Measurements from ENCODE around the gene DFFB.

DFFB gene

DNA sequence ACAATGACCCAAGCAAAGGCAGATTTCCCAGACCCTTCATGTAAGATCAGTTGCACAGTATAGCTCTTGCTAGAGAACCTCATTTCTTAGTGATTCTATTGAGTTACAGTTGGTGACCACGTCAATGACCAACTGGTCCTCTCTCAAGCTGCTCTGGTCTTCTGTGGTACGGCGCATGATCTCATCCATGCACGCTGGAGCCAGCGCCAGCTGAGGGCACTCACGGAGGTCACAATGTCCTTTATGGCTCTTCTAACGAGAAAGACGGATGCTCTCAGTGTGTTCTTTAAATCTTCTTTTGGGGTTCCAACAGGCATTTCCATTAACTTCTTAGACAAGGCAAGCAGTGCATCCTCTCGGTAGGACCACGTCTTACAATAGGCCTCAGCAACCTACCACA lies 22.6 kb upstream of the DFFB start:
- DNase-seq: no peak

DNA sequence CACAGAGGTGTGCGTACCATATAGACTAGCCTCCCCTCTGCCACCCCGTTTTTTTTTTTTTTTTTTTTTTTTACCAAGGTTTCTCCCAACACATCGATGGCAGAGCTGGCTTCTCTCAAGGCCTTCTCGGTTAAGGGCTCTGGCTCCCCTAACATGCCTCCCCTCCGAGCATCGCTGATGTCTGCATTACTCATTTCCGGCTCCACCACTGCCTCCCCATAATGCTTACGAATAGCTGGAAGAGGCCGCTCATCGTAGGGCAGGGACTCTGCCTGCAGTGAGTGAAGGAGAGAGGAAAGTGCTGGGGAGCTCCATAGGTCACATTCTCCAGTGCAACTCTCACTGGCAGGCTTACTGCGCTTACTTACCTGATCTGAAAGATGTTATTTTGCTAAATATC lies 20.9 kb upstream of the DFFB start:
- DNase-seq: no peak

DNA sequence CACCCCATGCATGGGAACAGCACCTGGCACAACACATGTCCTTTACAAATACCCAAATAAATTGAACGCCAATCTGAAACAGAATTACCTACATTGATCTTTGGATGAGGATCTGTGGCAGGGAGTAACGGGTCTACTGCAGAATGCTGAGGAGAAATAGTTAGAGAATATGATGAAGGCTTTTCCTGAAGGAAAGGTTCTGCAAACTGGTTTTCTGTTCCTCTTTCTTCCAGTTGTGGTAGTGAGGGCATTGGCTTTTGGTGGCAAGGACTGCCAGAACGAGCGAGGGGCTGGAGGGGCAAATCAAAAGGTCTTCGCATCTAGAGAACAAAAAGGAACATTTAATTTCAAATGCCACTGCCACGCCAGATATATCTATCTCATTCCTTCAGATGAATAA lies 20.1 kb upstream of the DFFB start:
- DNase-seq: no peak

DNA sequence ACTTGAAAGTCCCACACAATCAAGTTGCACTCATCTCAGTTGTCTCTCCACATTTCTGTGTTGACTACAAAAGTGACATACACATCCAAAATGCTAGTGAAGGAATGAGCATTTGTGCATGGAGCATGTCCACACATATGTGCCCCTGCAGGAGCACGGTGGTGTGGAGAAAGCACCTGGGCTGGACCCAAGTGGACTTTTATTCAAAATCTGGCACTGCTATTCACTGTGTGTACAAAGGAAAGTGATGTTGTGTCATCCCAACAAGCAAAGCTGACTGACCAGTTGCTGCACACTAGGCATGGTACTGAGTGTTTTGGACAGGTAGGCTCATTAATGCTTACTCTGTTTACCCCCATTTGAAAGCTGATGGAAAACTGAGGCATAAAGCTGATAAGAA lies 19.6 kb upstream of the DFFB start:
- no peak for DNase-seq

DNA sequence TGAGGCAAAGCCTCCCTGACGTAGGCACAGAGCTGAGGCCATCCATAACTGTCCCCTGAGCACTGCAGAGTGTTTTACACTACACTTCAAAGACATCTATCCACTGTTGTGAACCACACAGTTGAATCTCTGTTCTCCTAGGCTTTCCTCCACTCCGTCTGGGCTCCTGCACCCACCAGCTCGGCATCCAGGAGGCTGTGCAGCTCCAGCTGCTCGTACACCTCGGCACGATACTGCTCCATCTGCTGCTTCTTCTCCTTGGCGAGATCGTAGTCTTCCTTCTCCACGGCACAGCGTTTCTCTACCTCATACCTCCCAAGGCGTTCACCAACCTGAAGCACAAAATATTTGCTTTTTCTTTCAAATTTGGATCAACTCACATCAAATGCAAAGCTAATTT lies 18.5 kb upstream of the DFFB start:
- DNase-seq: no peak

DNA sequence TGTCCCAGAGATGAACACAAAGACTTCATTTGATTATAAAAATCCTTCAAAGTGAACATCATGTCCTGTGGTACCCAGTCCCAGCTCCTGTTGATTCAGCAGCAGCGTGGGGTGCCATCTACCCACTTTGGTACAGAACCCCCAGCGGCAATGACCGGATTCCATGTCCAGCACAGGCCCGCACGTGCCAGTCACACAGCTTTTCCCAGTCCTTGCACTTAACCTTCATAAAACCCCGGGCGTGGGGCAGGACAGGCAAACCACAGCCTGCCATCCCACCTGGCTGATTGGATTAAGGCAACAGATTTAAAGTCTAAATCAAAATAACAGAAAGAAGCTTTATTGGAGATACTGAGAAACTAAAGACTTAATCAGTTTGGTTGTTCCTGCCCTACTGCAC lies 15.8 kb upstream of the DFFB start:
- DNase-seq: no peak

DNA sequence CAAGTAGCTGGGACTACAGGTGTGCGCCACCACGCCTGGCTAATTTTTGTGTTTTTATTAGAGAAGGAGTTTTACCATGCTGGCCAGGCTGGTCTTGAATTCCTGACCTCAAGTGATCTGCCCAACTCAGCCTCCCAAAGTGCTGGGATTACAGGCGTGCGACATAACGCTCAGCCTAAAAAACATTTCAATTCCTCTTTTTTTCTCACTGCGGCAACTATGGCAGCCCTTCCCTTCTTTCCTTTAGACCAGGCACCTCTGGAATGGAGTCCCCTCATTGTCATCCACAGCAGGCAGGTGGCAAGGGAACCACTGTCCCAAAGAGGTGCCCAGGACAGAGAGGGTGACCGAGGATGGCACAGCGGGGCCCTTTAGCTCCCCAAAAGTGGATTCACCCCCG lies 14.4 kb upstream of the DFFB start:
- DNase-seq: no peak

DNA sequence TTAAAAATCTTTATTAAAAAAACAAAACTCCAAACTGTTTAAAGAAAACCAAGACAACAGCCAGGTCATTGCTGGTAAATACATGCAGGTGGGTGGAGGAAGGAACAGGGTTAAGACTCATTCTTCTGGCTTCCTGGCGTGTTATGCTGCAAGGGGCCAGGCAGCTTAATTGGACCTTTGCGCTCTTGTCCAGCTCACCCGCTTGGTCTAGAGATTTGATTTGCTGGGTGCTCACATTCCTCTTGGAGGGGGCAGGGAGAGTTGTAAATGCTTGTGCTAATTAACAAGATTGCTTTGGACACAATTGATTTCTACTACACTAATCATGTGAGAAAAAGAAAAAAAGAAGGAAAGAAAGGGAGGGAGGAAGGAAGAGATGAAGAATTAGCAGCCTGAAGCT lies 10.7 kb upstream of the DFFB start:
- DNase-seq: no peak

DNA sequence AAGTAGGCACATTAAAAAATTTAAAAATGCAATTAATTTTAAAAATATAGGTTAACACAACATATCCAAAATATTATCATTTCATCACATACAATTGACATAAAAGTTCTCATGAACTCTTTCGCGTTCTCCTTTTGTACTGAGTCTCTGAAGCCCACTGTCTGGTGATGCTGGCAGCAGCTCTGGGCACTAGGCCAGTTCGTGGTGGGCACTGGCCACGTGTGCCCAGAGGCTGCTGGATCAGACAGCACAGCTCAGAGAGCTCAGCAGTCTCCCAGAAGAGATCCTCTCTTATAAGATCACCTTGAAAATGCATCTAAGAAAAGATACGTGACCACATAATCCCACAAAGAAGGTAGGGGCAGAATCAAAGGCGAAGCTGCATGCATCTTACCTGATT lies 10.2 kb upstream of the DFFB start:
- DNase-seq: no peak

DNA sequence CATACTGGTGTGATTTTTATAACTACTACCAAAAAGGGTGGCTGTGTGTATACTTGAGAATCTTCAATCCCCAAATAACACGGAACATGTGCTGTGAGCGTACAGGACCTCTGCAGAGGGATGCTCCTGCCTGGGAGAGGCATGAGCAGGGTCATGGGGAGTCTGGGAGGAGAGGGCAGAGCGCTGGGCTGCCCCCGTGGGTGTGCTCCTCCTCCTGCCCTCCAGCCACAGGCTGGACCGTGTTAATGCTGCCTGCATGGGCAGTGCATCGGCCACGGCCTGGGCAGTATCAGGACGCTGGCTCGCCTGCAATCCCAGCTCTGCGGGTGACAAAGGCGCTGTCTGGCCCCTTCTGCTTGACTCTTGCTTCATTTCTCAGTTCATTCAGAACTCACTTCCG lies 6.4 kb upstream of the DFFB start:
- no peak for DNase-seq

DNA sequence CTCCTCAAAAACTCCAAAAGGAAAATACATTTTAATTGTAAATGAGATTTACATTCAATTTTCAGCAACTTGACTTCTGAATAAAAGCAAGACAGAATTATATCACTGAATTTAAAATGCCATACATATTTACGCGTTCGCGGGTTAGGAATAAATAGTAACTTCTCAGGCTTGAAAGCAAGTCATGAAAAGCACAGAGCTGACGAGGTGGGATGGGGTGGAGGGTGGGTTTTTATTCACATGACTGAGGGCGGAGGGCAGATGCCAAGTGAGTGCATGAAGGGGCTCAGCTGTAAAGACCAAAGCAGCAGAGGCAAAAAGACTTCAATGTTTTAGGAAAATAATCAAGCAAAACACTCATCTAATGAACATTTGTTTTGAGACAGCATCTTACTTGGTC lies 6.0 kb upstream of the DFFB start:
- no peak for DNase-seq

DNA sequence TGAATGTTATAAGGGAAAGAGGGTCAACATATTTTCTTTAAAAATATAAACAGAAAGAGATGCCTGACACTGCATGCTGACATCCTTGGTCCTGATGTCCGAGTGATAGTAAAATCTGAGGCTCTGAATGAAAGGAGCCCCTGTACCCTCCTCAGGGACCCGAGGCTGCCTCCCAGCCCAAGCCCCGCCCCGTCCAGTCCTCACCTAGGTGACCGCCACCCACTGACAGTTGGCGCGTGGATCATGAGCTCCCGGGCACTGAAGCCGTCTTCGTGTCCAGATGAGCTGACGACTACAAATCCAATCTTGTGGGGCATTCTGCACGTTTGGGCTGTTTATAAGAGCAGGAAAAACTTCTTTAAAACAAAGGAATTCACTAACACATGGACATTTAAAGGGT lies 5.2 kb upstream of the DFFB start:
- no peak for DNase-seq

DNA sequence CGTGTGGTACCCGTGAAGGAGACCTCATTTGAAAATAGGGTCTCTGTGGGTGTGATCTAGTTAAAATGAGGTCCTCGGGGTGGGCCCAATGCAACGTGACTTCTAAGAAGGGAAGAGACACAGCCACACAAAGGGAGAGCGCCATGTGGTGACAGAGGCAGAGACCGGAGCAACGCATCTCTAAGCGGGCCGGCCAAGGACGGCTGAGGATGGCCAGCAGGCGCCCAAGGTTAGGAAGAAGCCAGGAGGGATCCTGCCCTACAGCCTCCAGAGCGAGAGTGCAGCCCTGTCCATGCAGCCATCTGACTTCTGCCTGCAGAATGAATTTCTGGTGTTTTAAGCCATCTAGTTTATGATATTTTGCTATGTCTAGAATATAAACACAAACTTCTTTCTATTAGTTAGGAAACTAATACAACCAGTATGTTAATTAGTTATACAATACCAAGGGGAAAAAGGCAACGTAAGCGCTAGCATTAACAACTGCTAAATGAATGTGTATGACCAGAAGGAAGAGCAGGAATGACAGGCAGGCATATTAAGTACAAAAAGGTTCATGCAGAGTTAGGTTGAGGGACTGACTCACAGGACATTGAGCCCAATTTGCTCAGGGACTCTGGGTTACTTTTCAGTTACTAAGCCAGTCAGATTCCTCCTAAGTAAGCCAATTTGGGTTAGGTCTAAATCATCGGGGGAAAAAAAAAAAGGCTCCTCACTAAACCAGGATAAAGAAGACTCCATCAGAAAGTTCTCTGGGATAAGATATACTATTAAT lies 4.4 kb upstream of the DFFB start:
- DNase-seq: no peak

DNA sequence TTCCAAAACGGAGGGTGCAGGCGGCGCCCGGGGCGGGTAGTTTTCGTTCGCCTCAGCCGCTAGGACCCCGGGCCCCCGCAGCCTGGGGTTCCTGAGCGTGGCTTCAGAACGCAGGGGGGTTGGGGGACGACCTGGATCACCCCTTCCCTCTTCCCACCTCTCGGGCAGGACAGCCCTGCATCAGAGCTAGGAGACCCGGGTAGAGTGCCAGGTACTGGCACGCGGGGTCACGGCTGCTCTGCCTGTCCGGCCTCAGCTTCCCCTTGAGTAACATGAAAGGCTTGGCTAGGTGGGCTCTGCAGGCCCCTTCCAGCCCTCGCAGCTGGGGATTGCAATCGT lies 484 bp downstream of the DFFB start:
- DNase-seq: no peak

DNA sequence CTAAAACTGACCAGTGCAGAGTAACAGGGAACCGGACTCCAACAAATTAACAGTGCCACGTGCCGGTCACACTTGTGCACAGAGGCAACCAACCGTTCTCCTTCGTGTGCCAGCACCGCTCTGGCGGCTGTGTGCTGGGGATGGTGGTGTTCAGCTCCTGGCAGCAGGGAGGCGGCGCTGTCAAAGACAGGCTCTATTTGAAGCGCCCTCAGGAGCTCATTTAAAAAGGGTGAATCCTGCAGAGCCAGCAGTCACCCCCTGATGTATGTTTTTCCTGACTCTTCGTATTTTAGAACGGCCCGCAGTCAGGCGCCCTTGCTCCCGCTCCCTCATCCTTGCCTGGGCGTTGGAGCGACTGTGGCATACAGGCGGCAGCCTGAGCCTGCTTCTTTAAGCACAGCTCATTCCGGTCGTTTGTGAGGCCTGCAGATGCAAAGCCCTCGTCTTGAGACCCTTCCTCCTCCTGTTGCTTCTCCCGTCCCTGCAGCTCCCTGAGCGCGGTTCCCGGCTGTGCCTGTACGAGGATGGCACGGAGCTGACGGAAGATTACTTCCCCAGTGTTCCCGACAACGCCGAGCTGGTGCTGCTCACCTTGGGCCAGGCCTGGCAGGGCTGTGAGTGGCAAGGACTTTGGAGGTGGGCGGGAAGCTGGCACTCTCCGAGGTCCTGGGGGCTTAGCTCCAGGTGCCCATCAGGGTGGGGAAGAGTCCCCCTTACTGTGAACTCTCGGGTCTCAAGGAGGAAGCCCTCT lies 1.1 kb downstream of the DFFB start:
- DNase-seq: no peak

DNA sequence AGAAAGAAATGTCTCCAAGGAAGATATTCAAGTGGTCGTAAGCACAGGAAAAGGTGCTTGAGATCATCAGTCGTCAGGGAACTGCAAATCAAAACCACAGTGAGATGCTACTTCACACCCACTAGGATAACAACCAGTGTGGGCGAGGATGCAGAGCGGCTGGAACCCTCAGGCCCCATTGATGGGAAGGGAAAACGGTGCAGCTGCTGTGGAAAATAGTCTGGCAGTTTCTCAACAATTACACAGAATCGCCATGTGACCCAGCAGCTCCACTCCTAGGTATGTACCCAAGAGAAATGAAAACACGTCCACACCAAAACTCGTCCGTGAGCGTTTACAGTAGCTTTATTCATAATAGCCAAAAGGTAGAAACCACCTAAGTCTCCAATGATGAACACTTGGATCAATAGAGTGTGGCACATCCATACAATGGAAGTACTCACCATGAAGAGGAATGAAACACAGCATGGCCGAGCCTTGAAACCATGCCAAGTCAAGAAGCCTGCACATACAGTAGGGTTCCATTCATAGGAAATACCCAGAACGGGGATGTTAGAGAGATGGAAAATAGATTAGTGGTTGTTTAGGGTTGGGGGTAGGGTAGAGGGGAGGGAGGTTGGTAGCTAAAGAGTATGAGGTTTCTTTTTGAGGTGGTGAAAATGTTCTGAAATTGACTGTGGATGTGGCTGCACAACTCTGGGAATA lies 6.1 kb downstream of the DFFB start:
- DNase-seq: no peak

DNA sequence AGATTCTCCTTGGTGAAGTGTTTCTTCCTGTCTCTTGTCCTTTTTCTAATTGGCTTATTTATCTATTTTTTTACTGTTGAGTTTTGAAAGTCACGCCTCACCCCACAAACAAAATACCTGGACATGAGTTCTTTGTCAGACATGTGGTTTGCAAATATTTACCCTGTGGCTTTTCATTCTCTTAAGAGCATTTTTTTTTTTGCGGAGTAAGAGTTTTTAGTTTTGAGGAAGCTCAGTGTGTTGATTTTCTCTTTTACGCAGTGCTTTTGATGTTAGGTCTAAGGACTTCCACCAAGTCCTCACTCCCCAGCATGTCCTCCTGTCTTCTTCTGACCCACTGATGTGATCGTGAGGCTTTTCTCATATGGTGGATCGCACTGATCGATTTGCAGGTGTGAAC lies 7.6 kb downstream of the DFFB start:
- DNase-seq: no peak

DNA sequence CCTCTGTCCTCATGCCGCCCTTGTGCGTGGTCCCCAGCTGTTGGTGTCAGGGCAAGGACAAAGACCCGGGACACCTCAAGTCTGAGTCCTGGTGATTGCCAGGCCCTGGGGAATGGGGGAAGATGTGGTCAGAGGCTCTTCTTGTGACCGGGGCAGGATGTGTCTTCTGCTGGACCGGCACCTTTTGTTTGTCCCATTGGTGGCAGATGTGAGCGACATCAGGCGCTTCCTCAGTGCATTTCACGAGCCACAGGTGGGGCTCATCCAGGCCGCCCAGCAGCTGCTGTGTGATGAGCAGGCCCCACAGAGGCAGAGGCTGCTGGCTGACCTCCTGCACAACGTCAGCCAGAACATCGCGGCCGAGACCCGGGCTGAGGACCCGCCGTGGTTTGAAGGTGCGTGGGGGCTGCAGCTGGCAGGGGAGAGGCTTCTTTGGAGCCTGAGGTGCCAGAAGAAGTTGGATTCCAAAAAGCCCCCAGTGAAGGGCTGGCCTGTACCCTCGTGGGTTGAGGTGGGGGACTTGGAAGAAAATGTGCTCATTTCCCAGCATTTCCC lies 8.4 kb downstream of the DFFB start:
- no peak for DNase-seq

DNA sequence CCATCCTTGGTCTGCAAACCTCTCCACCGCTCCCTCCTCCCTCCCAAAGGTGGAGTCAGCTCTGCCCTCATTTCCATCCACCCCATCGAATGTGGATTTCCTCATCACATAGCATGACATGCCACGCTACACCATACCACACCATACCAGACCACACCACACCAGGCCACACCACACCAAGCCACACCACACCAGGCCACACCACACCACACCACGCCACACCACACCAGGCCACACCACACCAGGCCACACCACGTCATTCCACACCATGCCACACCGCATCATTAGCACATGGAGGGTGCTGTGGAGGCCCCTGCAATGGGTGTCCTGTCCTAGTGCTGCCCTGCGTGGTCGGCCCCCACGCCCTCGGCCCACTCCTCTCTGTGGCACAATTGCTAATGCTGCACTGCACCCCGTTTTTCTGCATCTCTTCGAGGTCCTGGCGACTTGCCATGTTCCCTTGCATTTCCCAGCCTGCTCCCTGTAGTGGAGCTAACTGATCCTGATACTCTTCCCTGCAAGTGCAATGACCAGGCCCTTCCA lies 11.3 kb downstream of the DFFB start:
- DNase-seq: no peak

DNA sequence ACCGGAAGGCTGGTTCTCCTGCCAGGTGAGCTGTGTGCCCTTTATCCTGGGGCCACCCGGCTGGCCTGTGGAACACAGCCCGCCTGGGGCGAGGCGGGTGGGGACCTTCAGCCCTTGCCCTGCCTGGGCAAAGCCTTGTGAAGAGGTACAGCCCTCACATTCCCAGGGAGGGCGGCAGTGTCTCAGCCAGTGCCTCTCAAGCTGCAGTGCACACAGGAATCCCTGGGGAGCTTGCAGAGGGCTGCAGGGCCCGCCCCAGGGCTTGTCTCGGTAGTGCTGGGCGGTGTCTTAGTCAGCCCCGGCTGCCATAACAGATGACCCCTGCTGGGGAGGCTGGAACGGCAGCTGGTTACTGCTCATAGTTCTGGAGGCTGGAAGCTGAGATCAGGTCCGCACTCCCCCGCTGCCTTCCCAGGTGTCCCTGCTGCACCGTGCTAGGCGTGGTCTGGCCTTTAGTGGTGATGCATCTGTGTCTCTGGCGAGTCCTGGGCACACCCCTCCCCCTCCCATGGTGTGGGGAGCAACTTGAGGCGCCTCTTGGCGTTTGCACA lies 12.6 kb downstream of the DFFB start:
- no peak for DNase-seq

DNA sequence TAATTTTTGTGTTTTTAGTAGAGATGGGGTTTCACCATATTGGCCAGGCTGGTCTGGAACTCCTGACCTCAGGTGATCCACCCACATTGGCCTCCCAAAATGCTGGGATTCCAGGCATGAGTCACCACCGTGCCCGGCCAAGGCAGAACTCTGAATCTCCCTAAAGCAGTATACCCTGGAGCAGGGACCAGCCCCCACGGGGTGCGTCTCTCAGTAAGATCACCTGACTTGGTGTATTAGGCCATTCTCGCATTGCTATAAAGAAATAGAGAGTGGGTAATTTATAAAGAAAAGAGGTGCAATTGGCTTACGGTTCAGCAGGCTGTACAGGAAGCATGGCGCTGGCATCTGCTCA lies 14.2 kb downstream of the DFFB start:
- no peak for DNase-seq

DNA sequence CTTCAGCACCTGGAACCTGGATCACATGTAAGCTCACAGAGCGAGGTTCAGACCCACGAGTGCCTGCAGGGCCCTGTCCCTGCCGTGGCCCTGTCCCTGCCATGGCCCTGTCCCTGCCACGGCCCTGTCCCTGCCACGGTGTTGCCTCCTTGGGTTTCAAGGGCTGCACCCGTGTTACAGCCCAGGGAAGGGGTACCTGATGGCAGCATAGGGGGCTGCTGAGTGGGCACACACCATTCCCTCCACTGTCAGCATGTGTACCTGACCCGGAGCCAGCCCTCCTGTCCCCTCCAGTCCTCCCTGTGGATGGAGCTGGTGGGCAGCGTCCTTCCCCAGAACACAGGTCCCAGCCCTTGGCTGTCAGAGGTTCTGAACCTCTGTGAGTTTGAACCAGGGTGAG lies 15.3 kb downstream of the DFFB start:
- no peak for DNase-seq

DNA sequence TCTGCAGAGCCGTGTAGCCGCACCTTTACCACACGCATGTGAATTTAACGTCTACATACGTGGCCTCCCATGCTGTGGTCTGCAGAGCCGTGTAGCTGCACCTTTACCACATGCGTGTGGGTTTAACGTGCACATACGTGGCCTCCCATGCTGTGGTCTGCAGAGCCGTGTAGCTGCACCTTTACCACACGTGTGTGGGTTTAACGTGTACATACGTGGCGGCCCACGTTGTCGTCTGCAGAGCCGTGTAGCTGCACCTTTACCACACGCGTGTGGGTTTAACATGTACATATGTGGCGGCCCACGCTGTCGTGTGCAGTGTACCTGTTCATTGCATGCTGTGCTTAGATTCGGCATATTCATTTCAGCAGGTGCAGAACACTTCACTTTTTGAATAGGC lies 17.5 kb downstream of the DFFB start:
- no peak for DNase-seq

Data from effector CD4-positive, alpha-beta T cell (primary cell).